ENCODE results near the gene ZDHHC18. TPM values are rescaled to one million over a fixed set of nuclear protein-coding genes. Genes with fewer than 3 reads are reported as not detected.

ZDHHC18 gene
- total RNA-seq, 1 donor from 2014 or later, result 29.7 TPM

DNA sequence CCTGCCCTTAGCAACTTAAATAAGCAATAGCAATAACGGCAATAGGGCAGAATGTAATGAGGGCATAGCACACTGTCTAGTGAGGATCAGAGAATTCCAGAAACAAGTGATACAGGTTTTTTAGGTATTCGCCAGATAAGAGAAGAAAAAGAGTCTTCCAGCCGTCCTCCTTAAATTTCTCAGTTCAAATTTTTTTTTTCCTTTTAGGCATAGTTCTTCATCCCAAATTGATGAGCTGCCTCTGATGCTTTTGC is 36.9 kb upstream of the ZDHHC18 start:
- TF ChIP-seq, protein P1, sequence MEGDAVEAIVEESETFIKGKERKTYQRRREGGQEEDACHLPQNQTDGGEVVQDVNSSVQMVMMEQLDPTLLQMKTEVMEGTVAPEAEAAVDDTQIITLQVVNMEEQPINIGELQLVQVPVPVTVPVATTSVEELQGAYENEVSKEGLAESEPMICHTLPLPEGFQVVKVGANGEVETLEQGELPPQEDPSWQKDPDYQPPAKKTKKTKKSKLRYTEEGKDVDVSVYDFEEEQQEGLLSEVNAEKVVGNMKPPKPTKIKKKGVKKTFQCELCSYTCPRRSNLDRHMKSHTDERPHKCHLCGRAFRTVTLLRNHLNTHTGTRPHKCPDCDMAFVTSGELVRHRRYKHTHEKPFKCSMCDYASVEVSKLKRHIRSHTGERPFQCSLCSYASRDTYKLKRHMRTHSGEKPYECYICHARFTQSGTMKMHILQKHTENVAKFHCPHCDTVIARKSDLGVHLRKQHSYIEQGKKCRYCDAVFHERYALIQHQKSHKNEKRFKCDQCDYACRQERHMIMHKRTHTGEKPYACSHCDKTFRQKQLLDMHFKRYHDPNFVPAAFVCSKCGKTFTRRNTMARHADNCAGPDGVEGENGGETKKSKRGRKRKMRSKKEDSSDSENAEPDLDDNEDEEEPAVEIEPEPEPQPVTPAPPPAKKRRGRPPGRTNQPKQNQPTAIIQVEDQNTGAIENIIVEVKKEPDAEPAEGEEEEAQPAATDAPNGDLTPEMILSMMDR (conservative IDR thresholded peaks at IDR 0.05), result no peak
- Mint-ChIP-seq H3K4me3 (peak overlapping the region; percentile 99), H3K4me1 (ENCODE audit: unreplicated experiment) (peaks cover 44% of the 10 kb centered on the region), H3K9me3 (no peaks in the 10 kb centered on the region), H3K27ac (peak overlapping the region; percentile 99), H3K36me3 (peaks cover 4% of the 10 kb centered on the region), H3K27me3 (no peaks in the 10 kb centered on the region)
- no peak for DNase-seq (ENCODE audit: extremely low spot score, unreplicated experiment)

DNA sequence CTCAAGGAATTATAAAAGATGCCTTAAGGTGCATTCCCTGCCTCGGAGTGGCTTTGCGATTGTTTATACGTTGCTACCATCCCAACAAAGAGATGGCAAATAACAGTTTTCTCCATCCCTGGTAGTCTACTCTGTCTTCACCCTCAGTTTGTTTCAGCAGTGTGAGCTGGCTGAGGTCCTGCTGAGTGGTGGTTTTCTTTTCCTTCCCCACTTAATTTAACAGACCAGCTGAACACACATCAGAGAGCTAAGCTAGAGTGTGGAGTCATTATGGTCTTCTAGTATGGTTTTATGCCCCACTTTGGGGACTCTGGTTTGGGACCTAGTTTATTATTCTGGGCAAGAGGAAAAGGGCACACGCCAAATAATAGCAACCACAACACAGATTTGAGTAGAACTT is 36.6 kb upstream of the ZDHHC18 start:
- Mint-ChIP-seq H3K9me3 (no peaks in the 10 kb centered on the region), H3K4me1 (ENCODE audit: unreplicated experiment) (peaks cover 42% of the 10 kb centered on the region), H3K4me3 (peak overlapping the region; percentile 67), H3K27ac (peak overlapping the region; percentile 99), H3K27me3 (no peaks in the 10 kb centered on the region), H3K36me3 (peaks cover 8% of the 10 kb centered on the region)
- TF ChIP-seq, protein P1 (conservative IDR thresholded peaks at IDR 0.05), result no peak
- DNase-seq (ENCODE audit: extremely low spot score, unreplicated experiment), result no peak

DNA sequence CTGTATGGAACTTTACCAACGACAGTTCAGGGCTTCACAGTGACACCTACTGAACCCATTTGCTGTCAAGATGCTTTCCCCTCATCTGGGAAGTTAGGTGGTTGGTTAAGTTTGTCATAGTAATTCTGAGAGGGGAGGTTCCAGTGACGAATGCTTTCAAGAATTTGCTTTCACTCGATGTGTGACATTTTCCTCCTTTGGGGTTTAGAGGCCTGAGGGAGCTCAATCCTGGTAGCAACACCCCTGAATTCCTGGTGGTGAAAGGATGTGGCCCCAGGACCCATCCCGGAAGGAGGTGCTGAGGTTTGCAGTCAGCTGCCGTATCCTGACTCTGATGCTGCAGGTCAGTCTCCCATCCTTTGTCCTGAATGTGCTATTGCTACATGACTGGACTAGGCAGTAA is 35.9 kb upstream of the ZDHHC18 start:
- H3K36me3 Mint-ChIP-seq, result peaks cover 10% of the 10 kb centered on the region
- no peak overlapping the region for H3K4me3 Mint-ChIP-seq
- TF ChIP-seq, protein P1 (conservative IDR thresholded peaks at IDR 0.05), result no peak

DNA sequence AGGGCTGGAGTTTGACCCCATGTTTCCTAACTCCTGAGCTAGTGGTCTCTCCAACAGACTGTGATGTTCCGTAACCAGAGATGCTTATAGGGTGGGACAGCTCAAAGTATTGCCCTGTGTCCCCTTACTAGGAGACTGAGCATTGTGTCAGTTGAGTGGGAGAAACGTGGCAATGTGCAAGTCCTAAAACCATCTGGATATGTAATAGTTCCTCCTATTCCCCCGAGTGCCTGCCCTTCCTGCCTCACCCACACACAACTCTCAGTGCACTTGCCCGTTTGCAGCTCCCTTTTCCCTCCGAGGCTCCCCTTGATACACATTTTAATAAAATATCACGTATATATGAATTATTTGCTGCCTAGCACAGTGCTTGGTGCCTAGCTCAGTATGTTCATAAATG is 35.3 kb upstream of the ZDHHC18 start:
- no peaks in the 10 kb centered on the region for H3K9me3 Mint-ChIP-seq
- DNase-seq (ENCODE audit: extremely low spot score, unreplicated experiment), result no peak

More for the DNA sequence above, 35.9 kb upstream of the ZDHHC18 start:
- peaks cover 35% of the 10 kb centered on the region for H3K4me1 Mint-ChIP-seq (ENCODE audit: unreplicated experiment)
- peak overlapping the region; percentile 99 for H3K27ac Mint-ChIP-seq
- H3K9me3 Mint-ChIP-seq, result no peaks in the 10 kb centered on the region
- no peak for DNase-seq (ENCODE audit: extremely low spot score, unreplicated experiment)
- H3K27me3 Mint-ChIP-seq, result no peaks in the 10 kb centered on the region

DNA sequence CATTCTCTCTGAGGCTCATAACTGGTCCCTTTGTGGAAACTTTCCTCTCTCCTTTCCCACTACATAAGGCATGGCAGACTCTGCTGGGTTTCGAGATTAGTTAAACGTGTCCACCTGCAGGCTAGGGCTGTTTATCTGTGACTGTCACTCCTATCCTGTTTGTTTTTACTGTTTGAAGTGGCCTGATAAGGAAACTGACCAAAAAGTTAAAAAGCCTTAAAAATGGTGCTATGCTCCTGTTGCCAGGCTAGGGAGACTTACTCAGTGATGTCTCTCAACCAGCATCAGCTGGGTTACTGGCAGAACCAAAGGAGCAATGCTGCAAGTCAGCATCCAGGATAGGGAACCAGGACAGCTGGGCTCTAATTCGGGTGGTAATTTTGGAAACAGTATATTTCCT is 34.9 kb upstream of the ZDHHC18 start:
- Mint-ChIP-seq H3K36me3 (peaks cover 14% of the 10 kb centered on the region), H3K4me1 (ENCODE audit: unreplicated experiment) (peaks cover 26% of the 10 kb centered on the region), H3K27ac (peak overlapping the region; percentile 30), H3K4me3 (no peak overlapping the region), H3K27me3 (no peaks in the 10 kb centered on the region), H3K9me3 (no peaks in the 10 kb centered on the region)
- no peak for DNase-seq (ENCODE audit: extremely low spot score, unreplicated experiment)
- TF ChIP-seq, protein P1 (conservative IDR thresholded peaks at IDR 0.05), result no peak

More for the DNA sequence above, 35.3 kb upstream of the ZDHHC18 start:
- H3K36me3 Mint-ChIP-seq, result peaks cover 10% of the 10 kb centered on the region
- peak overlapping the region; percentile 30 for H3K27ac Mint-ChIP-seq
- TF ChIP-seq, protein P1 (conservative IDR thresholded peaks at IDR 0.05), result no peak
- H3K4me3 Mint-ChIP-seq, result no peak overlapping the region
- H3K27me3 Mint-ChIP-seq, result no peaks in the 10 kb centered on the region
- peaks cover 29% of the 10 kb centered on the region for H3K4me1 Mint-ChIP-seq (ENCODE audit: unreplicated experiment)

DNA sequence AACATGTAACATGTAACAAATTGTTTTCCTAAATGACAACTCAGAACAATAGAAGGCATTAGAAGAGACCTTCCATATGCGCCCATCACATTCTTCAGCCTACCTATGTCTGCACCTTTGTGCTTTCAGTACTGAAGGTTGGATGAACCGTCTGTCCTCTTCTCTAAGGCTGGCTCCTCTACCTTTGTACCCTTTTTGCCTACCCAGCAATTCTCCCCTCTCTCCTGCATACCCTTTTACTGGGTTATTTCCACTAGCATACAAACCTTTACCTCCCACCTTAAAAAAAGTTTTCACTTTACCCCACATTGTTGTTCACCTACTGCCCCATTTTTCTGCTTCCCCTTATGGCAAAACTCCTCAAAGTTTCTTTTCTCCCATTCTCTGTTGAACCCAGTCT is 33.6 kb upstream of the ZDHHC18 start:
- TF ChIP-seq, protein P1 (conservative IDR thresholded peaks at IDR 0.05), result no peak
- Mint-ChIP-seq H3K36me3 (peaks cover 18% of the 10 kb centered on the region), H3K4me1 (ENCODE audit: unreplicated experiment) (peaks cover 28% of the 10 kb centered on the region), H3K9me3 (no peaks in the 10 kb centered on the region), H3K4me3 (no peak overlapping the region), H3K27me3 (no peaks in the 10 kb centered on the region), H3K27ac (no peak overlapping the region)
- DNase-seq (ENCODE audit: extremely low spot score, unreplicated experiment), result no peak
